Keratinocyte (primary cell): Measurements from ENCODE around the gene MAGI2.

ENCODE experiments used
- CTCF ChIP-seq, 3 experiments: IDR thresholded peaks in 1 of 3; conservative IDR thresholded peaks in 1 of 3; optimal IDR thresholded peaks in 1 of 3; 2 replicates in 2 of 3; 3 replicates in 1 of 3; pipeline versions ENCODE3 to v1.5.1; 2011; ENCODE audit warnings: low read length in 3 of 3, mild to moderate bottlenecking in 3 of 3, moderate library complexity in 2 of 3, control low read depth in 1 of 3, inconsistent platforms in 1 of 3; ENCODE audit not compliant: insufficient read depth in 2 of 3; ENCODE audit errors: extremely low read depth in 1 of 3
- EZH2 ChIP-seq: IDR thresholded peaks from one replicate; pipeline ENCODE4 v1.6.1; 2012; ENCODE audit warnings: inconsistent platforms, mild to moderate bottlenecking, low read length, moderate library complexity

GRCh38 chr7:79298145-79298760 lies 155.2 kb downstream of the MAGI2 start:
- TF ChIP-seq CTCF (optimal IDR thresholded peaks at IDR 0.05 in 1 of 3, IDR thresholded peaks at IDR 0.05 in 1 of 3, conservative IDR thresholded peaks at IDR 0.05 in 1 of 3; ENCODE audit: extremely low read depth in 1 of 3, insufficient read depth in 2 of 3, low read length in 3 of 3) (peak in 2 of 3 experiments; percentile 61 to 71), EZH2 (no peak)
